ENCODE measurements around the gene ETV4.

The ETV4 gene

DNA sequence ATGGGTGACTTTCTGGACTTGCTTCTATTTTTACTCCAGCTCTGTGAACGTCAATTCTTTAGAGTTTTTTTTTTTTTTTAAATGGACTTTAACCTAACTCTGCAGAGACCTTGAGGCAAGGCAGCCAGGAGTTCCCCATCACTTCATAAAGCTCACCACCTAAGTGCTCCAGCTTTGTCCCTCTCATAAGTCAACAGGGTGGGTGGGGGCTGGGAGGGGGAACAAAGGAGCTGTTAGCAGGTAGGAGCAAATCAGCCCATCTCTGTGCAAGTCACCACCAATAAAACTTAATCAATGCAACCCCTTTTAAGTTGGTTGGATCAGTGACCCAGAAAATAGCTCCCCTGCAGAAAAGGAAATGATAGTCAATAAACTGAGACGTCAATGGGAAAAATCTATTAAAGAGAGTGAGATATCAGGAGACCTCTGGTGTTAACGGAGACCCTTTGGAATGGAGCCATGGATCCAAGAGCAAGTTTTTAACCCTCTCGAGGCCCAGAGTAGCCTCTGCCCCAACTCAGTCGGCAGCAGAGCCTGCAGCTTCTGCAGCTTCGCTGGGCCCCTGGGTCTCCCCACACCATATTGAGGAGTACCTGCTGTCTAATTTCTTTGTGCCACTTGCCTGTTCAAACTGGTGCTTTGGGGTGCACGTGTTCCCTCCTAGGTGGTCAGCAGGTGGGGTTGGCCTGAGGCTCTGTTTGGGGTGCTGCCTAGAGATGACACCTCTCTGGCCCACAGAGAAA lies 27.6 kb upstream of the ETV4 start:
- no peak for FAIRE-seq
- no peak for DNase-seq (ENCODE audit: low spot score)

DNA sequence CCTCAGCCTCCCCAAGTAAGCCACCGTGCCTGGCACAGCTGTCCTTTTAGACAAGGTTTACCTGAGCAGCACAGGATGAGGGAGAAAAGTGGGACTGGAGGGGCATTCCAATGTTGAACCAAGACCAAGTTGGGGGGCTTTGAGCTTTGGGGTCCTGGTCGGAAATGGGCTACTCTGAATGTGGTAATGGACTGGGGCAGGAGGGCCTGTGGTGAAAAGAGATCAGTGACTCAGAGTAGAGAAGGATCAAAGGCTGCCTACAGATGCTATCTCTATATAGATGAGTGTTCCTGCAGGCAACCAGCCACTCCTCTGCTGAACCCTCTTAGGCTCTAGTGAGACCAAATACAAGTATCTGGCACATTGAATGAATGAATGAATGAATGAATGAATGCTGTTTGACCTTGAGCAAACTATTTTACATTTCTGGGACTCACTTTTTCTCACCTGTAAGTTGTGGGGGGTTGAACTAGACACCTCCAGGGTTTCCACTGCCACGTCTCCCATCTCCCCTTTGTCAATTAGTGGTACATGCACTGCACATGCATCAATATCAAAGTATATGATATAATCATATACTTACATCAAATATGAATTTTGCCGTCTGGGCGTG lies 26.3 kb upstream of the ETV4 start:
- DNase-seq (ENCODE audit: low spot score) (no peak), FAIRE-seq (no peak)

DNA sequence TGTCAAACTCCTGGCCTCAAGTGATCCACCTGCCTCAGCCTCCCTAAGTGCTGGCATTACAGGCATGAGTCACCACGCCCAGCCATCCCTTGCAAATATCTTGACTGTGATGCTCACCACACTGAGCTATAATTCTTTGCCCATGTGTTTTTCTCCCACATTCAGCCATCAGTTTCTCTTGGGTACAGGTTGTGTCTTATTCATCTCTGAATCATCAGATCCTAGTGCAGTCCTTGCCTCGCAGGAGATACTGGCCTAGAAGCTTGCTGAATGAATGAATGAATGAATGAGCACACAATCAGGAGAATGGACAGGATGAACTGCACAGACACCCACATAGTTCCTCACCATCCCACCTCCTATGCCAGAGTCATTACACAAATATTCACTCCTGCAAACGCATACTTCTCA lies 24.4 kb upstream of the ETV4 start:
- peak; percentile 84 for DNase-seq (ENCODE audit: low spot score)
- peak; percentile 83 for FAIRE-seq

DNA sequence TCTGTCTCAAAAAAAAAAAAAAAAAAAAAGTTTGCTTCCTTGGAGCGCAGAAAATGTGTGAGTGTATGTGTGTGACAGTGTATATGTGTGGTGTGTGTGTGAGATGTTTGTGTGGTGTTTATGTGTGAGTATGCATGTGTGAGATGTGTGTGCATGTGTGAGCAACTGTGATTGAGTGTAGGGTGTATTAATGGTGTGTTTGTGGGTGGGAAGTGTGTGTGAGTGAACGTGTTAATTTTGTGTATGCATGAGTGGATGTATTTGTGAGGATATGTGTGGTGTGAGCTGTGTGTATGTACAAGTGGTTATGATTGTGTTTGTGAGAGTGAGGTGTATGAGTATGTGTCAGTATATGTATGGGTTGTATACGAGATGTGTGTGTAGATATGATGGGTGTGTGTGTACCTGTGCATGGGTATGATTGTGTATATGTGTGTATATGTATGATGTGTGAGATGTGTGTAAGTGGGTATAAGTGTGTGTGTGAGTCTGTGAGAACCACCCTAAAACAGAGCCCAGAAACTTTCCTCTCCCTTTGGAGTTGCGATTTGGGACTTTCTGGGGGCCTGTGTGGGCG lies 22.5 kb upstream of the ETV4 start:
- no peak for DNase-seq (ENCODE audit: low spot score)
- peak; percentile 91 for FAIRE-seq

DNA sequence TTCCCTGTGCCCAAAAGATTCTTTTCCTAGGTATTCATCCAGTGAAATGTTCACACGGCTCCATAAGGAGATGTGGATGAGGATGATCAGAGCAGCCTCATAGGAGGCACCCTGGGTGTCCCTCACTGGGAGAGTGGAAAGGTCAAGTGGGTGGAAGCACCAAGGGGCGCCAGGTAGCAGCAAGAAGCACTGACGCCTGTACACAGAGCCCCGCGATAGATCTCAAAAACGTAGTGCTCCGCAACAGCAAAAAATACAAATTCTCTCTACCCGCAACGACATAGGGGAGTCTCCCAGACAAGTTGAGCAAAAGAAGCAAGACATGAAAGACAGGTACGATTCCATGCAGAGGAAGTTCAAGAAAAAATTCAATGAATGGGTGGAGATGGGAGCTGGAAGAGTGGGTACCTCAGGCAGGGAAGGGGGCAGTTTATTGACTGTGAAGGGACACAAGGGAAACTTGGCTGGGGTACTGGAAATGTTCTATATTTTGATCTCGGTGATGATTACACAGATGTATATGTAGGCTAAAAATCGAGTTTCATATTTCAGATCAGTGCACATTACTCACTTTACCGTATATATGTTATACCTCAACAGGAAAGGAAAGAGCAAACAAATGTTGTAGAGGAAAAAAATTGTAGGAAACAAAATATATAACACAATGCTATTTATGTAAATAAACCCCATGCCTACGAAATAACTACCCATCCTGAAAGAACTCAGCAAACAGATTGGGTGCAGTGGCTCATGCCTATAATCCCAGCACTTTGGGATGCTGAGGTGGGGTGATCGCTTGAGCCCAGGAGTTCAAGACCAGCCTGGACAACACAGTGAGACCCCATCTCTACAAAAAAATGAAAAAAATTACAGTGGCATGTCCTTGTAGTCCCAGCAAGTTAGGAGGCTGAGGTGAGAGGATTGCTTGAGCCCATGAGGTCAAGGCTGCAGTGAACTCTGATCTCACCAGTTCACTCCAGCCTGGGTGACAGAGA lies 17.8 kb upstream of the ETV4 start:
- DNase-seq (ENCODE audit: low spot score) = no peak

DNA sequence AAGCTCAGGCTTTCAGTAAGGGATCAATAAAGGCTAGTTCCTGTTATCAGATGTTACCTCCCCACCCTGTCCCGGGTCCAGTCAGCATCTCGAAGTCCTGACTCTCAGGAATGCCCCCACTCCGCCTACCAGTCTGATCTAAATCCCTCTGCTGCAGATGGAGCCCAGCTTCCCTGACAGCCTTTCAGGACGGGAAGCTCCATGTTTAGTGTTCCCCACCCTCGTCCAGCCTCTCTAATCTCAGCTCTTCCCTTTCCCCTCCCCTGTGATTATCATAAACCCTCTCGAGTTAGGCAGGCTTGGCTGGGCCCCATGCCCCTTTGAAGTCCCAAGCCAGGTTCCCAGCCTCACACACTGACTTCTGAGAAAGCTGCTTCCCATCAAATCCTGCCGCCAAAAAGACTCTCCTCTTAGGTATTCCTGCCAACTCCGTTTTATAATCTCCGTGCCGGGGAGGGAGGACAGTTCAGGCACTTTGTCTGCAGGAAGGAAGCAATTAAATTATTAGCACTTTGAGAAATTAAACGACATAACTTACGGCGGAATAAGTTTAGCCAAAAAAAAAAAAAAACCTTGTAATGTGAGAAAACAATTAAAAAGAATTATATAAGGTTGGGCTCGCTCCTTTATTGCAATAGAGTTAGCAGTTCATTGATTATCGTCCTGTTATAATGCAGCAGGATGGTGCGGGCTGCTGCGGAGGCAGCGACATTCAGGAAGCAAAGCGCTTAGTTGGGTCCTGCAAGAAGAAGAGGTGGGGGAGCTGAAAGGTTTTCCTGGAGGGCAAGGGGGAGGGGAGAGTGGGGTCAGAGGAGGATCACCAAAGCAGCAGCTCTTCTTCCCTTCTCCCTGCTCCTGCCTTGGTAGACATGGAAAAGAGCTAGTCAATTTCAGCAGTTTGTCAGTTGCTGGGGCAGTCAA lies 16.8 kb upstream of the ETV4 start:
- no peak for DNase-seq (ENCODE audit: low spot score)

More for the DNA sequence above, 17.8 kb upstream of the ETV4 start:
- FAIRE-seq = no peak

DNA sequence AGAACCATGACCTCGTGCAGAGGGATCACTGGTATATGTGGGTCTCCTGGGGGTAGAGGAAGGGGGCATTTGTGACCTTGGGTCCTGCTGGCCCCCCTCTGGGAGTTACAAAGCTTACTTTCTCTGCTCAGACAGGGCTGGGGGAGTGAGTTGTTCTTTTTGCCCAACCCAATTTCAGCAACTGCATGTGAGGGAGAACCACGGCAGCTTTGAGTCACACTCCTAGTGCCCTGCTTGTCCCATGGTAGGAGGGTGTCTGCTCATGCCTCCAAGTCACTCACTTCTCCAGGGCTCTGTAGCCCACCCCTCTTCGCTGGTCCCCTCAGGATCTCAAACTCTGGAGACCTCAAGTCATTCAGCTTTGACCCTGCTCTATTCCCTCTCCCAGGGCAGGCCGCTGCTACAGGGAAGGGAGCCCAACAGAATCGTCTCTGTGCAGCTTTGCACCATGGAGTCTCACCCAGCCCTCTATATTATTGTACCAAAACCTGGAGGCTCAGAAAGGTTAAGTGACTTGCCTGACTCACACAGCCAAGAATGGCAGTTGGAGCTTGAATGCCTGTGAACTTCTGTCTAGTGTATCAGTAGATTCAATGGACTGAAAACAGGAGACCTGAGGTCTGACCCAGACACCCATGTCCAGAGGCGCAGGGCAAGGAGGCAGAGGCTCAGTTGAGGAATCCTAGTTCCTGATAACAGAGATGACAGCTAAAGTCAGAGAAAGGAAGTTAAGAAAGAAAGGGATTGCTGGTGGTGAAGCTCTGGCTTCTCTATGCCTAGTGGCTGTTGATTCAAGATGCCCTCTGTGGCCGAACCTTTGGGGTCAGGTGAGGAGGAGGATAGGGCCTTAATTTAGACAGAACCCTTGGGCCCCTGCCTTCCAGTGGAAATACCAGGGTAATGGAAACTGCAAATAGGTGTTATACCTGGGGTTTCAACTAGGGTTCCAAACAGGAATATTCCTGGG lies 14.6 kb upstream of the ETV4 start:
- DNase-seq (ENCODE audit: low spot score) = no peak
- FAIRE-seq = no peak

More for the DNA sequence above, 16.8 kb upstream of the ETV4 start:
- FAIRE-seq = no peak

DNA sequence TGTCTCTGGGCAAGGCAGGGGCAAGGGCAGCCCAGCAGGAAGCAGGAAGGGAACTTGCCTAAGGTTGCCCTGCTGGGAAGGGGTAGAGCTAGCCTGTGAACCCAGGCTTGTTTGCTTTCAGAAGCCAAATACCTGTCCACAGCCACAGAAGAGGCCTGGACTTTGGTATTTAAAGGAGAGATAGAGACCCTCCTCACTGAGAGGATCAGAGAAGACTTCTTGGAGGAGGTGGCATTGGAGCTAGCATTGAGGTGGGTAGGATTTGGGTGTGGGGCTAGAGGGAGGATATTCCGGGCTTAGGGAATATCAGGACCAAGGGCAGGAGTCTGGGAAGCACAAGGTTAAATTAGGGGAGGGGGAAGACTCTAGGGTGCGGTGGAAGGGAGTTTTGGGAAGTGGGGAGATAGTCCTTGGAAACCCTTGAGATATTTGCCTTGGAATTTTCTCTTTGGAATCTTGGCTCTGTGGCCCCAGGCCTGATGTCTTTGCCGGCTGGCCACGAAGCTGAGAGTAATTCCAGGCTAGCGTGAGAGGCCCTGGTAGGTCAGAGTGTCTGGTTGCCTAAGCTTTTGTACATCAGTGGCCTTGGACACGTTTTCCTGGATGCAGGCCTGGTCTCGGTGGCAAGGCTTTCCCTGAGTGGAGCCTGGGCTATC lies 13.1 kb upstream of the ETV4 start:
- no peak for FAIRE-seq
- no peak for DNase-seq (ENCODE audit: low spot score)

DNA sequence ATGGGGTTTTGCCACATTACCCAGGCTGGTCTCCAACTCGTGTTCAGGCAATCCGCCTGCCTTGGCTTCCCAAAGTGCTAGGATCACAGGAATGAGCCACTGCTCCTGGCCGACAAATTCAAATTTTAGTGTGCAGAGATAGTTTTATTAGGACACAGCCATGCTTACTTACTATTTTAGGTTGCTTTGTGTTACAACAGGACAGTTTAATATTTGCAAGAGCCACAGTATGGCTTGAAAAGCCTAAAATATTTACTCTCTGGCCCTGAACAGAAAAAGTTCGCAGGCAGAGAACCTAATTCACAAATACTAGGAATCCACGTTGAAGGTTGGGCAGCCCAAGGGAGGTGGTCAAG lies 12.6 kb upstream of the ETV4 start:
- no peak for DNase-seq (ENCODE audit: low spot score)
- FAIRE-seq = no peak

DNA sequence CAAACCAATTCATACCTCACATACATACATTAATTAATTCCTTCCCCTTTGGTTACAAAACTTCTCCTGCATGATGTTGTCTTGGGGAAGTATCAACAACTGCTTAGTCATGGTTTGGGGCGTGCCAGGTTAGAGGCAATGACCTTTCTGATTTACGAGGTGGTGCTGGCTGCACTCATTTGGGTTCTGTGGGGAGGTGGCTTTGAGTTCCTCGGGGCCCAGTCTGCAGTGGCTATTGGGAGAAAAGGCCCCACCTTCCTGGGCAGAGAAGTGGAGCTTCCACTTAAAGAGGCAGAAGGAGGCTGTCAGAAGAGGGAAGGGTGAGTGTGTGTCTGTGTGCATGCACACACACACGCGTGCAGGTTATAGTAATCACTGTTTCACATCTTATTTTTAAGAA lies 10.2 kb upstream of the ETV4 start:
- peak; percentile 55 for FAIRE-seq
- peak; percentile 53 for DNase-seq (ENCODE audit: low spot score)

DNA sequence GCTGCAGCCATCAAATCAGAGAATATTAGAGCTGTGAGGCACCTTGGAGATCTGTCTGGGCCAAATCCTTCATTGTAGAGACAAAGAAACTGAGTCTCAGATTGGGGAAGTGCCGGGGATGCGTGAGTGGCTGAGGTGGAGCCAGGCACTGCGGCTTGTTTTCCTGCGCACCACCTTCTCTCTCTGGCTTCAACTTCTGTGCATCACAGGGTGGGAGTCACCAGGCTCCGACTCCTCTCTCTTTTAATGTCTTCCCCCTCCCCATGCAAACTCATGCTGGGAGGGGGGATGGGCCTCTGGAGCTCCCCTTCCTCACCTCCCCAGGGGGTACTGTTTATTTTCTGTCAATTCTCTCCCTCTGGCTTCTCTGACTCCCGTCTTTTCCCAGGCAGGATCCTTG lies 8.7 kb upstream of the ETV4 start:
- no peak for DNase-seq (ENCODE audit: low spot score)
- FAIRE-seq = no peak

DNA sequence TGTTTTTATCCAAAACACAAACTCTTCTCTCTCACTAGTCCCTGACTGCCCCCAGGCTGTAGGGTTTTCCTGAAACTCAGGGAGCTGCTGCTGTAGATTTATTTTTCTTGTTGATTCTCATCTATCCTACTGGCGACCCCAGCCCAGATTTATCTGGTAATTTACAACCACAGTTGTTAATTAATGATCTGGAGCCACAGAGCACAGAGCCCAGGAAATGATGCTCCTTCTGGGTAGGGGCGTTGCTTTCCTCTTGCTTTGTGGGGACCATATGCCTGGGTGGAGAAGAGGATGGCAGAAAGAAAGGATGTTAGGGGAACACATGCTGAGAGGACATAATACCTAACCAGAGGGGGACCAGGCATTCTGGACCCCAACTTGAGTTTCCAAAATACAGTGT lies 7.4 kb upstream of the ETV4 start:
- DNase-seq (ENCODE audit: low spot score) = no peak

DNA sequence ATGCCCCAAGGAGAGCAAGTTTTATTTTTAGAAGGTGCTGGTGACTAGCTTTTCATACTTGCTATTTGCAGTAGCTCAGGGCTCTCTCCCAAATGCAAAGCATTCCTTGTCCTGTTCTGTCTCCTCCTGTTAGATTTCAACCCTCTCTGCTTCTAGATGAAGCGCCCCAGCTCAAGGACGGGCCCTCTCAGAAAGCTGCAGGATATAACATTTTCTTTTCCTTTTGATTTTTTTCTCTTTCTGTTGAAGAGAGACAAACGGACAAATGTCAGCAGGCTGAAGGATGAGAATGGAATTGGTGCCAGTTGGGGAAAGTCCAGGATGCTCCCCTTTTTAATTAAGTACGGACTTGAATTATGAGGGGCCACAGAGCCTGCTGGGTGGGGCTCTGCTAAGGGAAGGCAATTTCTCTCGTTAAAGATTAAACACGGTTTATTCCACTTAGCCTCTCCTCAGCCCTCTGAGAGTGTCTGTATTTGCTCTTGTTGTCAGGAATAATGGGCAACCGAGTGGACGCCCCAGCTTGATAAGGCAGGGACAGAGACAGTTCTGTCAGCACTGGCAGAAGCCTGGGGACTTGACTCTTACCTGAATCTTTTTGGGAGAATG lies 6.2 kb upstream of the ETV4 start:
- FAIRE-seq (no peak), DNase-seq (ENCODE audit: low spot score) (no peak)

More for the DNA sequence above, 7.4 kb upstream of the ETV4 start:
- no peak for FAIRE-seq

DNA sequence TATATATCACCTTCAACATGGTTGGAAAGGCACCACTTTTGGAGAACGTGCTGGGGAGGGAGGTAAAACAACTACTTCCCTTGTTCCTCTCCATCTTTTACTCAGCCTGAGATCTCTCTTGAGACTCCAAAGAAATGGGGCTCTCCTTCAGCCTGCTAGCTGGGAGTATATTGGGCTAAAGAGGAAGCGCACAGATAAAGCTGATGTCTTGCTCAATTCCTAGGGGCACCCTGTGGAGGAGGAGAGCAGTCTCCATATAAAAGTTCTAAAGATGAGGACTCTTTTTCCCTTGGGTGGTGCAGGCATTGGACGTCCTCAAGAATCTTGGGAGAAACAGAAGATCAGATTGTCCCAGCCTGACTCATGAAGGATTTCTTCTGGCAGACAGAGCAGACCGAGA lies 4.6 kb upstream of the ETV4 start:
- no peak for FAIRE-seq
- DNase-seq (ENCODE audit: low spot score) = no peak

DNA sequence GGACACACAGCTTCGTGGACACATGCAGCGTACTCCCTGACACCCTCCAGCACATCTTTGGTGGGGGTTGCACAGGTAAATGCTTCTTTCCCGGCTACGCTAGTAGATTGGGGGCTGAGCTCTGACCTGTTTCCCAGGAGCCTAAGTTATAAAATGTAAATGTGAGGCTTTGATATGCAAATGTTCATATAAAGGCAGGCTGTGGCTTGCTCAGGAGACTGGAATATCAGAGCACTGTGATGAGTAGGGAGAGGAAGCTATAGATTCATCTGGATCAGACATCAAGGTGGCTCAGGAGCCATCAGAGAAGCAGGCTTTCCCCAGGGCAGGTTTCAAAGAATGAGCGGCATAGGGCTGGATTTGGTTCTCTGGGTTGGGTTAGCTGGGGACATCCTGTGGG lies 3.4 kb upstream of the ETV4 start:
- no peak for DNase-seq (ENCODE audit: low spot score)
- FAIRE-seq = no peak

DNA sequence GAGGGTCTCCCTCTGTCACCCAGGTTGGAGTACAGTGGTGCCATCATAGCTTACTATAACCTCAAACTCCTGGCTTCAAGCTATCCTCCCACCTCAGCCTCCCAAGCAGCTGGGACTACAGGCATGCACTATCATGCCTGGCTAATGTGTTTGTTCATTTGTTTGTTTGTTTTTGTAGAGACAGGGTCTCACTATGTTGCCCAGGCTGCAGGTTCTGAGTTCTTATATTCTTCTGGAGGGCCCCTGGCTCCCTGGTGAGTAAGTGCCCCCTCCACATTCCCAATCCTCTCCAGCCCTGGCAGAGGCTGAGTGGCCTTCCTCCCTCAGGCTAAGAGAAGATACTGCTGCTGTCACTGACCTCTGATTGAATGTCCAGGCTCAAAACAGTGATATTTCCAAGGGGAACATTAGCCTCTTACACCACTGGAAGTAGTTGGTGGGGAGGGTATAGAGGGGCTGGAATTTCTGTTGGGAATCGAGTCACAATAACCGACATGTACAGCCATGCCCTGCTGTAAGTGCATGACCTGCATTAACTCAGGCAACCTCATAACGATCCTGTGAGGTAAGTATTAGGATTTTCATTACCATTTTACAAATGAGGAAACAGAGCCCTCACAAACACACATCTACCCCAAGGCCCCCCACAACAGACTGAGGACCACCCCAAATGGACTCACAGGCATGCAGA lies 2.7 kb upstream of the ETV4 start:
- DNase-seq (ENCODE audit: low spot score) (no peak), FAIRE-seq (no peak)

DNA sequence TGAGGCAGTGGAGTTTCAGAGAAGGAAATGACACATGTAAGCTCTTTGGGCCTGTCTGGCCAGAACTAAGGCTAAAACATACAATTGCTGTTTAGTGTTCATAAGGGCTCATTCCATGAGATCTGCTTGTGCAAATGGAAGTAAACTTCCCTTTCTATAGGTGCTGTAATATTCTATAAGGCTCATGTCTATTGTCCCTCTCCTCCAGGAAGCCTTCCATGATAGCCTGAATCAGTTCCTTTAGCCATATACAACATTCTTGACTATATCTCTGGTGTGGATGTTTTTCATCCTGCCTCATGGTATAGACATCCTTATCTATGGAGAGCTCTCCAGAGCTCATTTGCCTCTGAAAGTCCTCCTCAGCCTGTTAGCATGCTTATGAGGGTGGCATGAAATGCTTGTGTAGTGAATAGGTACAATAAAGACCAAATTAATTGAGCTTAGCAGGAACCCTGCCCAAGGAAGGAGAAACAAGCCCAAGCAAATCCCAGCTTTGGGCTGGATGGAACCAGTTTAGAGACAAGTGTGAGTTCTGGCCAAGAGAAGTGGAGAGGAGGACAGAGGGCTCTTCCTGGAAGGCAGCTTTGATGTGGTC lies 1.6 kb upstream of the ETV4 start:
- no peak for FAIRE-seq
- no peak for DNase-seq (ENCODE audit: low spot score)

DNA sequence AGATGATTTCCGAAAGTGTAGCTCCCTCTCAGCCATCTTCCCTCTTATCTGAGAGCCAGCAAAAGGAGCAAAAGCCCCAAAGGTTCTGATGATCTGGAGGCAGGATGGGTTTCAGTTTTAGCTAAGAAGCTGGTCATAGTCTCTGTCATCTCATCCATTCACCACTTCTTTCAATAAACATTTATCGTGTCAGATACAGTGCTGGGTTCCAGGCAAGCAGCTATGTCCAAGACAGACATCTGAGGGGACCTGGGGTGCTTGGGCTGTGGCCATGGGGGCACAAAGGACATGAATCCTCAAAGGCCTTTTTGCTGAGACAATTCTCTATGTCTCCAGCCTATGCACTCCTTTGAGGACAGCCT lies 1.0 kb upstream of the ETV4 start:
- FAIRE-seq (no peak), DNase-seq (ENCODE audit: low spot score) (no peak)
